Mammary epithelial cell (primary cell): ENCODE results near the gene TEX26.

Source experiments
- EZH2 ChIP-seq: IDR thresholded peaks from 2 replicates; pipeline ENCODE4 v1.6.1; 2012; ENCODE audit warnings: low read length, inconsistent platforms, borderline replicate concordance
- TF ChIP-seq, protein P1 (sequence below), 2 donors: IDR thresholded peaks in 1 of 2; conservative IDR thresholded peaks in 1 of 2; 2 replicates each; pipeline ENCODE4 v1.5.1; 2011 to 2012; ENCODE audit warnings: inconsistent platforms in 2 of 2, low read length in 2 of 2, mild to moderate bottlenecking in 2 of 2, control low read depth in 1 of 2, low read depth in 1 of 2; ENCODE audit not compliant: insufficient read depth in 1 of 2; ENCODE audit errors: extremely low read depth in 1 of 2

GRCh38 chr13:31009166-31009565 is 76.7 kb downstream of the TEX26 start:
- TF ChIP-seq, protein P1, sequence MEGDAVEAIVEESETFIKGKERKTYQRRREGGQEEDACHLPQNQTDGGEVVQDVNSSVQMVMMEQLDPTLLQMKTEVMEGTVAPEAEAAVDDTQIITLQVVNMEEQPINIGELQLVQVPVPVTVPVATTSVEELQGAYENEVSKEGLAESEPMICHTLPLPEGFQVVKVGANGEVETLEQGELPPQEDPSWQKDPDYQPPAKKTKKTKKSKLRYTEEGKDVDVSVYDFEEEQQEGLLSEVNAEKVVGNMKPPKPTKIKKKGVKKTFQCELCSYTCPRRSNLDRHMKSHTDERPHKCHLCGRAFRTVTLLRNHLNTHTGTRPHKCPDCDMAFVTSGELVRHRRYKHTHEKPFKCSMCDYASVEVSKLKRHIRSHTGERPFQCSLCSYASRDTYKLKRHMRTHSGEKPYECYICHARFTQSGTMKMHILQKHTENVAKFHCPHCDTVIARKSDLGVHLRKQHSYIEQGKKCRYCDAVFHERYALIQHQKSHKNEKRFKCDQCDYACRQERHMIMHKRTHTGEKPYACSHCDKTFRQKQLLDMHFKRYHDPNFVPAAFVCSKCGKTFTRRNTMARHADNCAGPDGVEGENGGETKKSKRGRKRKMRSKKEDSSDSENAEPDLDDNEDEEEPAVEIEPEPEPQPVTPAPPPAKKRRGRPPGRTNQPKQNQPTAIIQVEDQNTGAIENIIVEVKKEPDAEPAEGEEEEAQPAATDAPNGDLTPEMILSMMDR (conservative IDR thresholded peaks at IDR 0.05 in 1 of 2, IDR thresholded peaks at IDR 0.05 in 1 of 2; ENCODE audit: extremely low read depth in 1 of 2, insufficient read depth in 1 of 2, low read depth in 1 of 2, low read length in 2 of 2), result no peak
- TF ChIP-seq EZH2, result no peak
